ENCODE results near the gene STIP1.

The STIP1 gene

DNA sequence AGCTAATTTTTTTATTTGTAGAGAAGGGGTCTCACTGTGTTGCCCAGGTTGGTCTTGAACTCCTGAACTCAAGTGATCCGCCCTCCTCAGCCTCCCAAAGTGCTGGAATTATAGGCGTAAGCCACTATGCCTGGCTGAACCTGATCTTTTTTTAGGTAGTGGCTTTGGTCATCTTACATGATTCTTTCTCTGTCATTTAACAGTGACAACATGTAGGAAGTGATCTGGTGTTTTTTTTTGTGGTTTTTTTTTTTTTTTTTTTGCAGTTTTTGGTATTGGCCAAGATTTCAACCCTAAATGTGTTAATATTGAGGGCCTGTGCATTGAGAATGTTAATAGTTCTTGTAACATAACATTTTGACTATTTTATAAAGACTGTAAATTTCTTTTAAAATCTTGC is 12.5 kb downstream of the STIP1 start:
- no peak for DNase-seq (ENCODE audit: low read depth)

DNA sequence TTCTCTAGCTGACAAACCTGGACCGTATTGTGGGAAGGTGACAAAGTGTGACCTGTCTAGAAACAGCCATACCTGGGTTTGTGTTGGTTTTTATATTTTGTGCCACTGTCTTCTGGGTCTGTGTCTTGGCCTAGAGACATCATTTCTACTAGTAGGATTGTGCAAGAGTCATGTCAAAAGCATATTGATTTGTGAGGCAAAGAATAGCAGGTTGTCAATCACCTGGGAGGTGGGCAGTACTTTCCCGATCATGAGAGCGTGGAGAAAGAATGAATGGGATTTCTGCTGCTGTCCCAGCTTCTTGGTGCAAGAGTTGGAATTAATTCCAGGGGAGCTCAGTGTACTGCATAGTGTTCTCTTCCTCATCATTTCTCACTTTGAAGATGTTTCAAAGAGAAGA is 15.6 kb downstream of the STIP1 start:
- DNase-seq (ENCODE audit: low read depth), result no peak

DNA sequence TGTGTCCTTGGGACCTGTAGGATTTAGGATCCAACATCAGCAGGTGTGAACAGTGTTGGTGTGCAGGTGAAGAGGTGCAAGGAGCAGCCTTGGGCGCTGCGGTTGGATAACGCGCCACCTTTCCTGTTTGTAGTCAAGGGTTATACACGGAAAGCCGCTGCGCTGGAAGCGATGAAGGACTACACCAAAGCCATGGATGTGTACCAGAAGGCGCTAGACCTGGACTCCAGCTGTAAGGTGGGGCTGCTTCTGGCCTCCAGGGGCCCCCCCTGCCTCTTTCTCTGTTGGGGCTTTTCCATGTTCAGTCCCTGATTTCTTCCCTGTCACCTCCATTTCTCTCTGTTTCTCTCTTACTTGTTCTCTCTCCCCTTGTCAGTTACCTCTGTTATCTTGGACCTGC is 17.0 kb downstream of the STIP1 start:
- no peak for DNase-seq (ENCODE audit: low read depth)

DNA sequence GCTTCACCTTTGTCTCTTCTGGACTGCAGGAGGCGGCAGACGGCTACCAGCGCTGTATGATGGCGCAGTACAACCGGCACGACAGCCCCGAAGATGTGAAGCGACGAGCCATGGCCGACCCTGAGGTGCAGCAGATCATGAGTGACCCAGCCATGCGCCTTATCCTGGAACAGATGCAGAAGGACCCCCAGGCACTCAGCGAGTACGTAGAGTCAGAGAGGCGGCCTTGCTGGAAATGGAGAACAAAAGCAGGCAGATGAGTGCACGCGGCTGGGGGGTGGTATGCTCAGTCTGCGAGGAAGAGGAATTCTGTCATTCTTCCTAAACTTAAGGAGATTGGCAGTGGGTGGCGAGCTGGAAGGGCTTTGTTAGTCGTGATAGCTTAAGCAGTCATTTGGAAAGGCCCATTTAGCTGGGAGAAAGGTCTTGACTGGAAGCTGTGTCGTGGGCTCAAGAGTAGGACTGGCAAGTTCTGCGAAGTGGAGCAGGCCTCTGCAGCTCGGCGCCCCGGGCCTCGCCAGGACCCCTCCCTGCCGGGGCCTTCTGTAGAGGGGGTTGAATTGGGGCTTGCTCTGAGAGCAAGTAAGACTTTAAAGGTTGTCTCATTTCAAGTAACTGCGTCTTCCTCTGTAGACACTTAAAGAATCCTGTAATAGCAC is 17.6 kb downstream of the STIP1 start:
- no peak for DNase-seq (ENCODE audit: low read depth)

DNA sequence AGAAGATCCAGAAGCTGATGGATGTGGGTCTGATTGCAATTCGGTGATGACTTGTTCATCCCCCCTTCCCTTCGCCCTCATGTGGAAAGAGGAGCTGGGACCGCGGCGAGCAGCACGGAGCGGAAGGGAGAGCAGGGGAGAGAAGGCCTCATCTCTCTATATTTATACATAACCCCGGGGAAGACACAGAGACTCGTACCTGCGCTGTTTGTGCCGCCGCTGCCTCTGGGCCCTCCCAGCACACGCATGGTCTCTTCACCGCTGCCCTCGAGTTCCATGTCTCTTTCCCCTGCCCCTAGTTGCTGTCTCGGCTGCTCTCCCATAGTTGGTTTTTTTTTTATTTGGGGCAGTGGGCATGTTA is 18.1 kb downstream of the STIP1 start:
- no peak for DNase-seq (ENCODE audit: low read depth)

DNA sequence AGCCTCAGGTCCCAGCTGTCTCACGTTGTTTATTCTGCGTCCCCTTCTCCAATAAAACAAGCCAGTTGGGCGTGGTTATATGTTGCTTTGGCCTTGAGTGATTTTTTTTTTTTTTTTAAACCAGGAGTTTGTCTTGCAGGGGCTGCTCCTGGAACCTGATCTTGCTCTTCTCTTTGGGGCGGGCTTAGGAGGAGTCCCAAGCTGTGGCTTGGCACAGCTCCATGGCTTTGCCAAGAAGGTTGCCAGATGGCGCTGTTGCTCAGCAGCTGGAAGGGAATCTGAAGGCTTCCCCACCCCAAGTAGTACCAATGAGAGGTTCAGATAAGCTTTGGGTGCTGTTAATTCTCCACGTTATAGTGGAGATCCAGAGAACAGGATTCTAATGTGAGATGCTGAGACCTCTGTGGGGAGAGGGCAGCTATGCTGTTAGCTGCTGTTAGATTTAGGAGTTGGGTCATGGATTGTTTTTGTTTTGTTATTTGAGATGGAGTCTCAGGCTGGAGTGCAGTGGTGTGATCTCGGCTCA is 18.6 kb downstream of the STIP1 start:
- DNase-seq (ENCODE audit: low read depth), result peak; percentile 91

DNA sequence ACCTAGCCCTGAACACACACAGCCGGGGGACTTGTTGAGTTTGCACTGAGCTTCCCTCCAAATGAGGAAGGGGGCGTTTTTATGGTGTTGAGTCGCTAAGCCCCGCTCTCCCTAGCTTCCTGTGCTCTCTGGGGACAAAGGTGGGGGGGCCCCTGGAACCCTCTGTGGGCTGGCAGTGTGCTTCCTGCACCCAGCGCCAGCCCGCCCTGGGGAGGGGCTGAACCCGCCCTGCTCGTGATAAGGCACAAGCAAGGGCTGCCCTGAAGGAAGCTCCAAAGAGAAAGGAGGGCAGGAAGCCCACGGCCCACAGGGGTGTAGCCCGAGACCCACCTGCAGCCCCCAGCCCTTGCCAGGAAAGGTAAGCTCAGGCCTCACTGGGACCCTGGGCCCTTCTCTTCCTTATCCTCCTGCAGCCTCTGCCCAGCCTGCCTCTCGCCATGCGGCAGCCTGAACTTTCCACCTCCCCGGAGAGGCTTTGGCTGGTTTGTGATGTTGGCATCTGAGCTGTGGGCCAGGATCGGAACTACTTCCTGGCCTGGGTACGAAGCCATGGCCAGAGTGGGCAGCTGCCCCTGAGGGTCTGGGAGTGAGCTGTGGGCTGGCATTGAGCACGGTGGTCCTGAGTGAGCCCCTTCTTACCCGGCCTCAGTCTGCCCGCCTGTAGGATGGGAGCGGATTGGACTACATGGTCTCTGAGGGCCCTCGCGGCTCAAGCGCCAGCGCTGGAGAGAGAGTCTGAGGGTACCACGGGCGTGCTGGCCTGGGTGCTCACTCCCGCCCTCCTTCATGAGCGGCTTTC is 20.7 kb downstream of the STIP1 start, which contains the start of gene FERMT3:
Gene FERMT3, plus strand, starts transcription at position 265 of the 799 bp plus-strand sequence. CDS start 644 bp downstream, outside the sequence.
- DNase-seq (ENCODE audit: low read depth), result no peak

DNA sequence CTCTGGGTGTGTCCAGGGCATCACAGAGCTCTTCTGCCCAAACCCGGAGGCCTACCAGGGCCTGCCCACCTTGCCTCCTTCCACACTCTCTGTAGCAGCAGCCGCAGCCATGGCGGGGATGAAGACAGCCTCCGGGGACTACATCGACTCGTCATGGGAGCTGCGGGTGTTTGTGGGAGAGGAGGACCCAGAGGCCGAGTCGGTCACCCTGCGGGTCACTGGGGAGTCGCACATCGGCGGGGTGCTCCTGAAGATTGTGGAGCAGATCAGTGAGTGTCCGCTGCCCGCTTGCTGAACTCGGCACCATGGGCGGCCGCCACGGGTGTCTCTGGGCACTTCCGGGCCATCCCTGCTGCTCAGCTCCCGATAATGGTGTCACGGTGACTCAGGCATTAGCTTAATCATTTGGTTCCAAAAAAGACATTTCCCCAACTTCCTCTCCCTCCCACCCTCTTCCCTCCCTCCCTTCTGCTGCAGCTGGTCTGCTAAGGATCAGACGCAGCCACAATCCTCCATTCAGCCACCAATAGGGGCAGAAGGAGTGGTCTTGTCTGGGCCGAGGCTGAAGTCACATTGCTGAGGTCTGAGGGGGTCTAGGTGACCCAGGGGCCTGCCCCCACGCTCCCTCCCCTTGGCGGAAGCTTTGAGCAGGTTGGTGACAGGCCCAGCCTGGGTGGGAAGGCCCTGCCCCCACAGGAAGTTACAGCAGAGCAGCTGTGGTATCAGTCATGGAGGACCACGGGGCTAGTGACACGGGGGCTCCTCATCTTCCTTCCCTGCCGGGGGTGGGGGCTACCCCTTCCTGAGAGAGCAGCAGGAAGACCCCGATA is 21.5 kb downstream of the STIP1 start:
- DNase-seq (ENCODE audit: low read depth), result peak; percentile 72

DNA sequence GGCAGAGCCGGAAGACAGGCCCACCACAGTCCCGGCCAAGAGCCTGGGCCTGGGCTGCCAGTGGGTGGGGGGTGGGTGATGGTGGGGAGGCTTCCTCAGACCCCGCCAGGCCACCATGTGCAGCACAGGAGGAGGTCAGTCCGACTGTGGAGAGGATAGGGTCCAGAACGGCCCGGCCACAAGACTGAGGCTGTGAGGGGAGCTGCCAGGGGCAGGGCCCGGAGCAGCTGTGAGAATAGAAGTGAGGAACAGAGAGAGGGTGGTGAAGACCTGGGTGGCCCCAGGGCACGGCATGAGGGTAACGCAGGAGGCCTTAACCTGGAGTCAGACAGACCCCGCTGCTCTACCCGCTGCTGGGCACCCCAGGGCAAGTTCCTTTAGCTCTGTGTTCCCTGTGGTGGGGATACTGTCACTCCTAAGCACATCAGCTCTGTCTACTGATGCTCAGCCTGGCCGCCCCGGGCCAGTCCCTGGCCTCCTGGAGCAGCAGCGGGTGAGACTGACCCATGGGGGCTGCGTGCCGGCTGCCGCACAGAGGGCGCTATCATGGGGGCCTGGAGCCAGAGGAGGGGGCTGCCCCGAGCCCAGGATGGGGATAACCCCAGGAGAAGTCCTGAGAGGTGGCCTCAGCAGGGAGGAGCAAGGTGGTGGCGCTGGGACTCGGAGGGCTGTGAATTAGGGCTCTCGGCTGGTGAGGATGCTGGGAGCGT is 22.3 kb downstream of the STIP1 start:
- DNase-seq (ENCODE audit: low read depth), result no peak

DNA sequence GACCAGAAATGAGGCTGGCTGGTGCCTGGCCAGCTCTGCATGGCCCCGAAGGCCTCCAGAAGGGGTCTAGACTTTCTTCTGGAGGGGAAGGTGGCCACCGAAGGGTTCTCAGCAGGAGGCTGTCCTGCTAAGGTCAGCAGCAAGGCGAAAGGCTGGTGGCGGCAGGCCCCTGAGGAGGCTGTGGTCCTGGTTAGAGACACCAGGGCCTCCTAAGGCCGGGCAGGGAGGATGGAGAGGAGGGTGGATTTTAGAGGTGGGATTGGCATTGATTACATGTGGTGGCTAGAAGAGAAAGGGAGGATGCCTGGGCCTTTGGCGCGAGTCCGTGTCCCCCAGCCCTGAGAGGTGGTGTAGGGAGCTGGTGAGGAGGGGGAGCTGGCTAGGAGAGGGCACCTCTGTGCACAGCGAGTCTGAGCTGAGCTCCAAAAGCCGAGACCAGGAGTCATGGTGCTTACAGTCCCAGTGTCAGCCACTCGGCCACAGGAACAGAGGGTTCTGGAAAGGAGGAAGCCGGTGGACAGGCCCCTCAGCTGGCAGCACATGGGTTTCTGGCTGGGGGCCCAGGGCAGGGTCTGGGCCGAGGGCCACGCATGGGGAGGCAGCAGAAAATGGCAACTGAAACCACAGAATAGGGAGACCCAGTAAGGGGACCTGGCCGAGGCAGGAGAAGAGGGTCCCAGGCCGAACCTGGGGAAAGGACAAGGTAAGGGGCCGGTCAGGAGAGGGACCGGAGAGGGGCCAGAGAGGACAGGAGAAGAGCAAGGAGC is 23.0 kb downstream of the STIP1 start:
- DNase-seq (ENCODE audit: low read depth), result no peak

DNA sequence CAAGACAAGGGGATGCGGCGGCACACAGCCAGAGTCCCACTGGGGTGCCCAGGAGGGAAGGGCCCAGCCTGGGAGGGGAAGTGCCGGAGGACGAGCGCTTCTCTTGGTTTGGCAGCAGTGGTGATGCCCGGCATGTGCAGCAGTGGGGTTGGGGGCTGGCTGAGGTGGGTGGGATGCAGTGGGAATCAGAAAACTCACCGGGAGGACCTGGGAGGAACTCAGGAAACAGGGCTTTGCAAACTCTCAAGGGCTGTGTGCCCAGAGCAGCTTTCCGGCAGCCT is 23.5 kb downstream of the STIP1 start:
- DNase-seq (ENCODE audit: low read depth), result no peak

DNA sequence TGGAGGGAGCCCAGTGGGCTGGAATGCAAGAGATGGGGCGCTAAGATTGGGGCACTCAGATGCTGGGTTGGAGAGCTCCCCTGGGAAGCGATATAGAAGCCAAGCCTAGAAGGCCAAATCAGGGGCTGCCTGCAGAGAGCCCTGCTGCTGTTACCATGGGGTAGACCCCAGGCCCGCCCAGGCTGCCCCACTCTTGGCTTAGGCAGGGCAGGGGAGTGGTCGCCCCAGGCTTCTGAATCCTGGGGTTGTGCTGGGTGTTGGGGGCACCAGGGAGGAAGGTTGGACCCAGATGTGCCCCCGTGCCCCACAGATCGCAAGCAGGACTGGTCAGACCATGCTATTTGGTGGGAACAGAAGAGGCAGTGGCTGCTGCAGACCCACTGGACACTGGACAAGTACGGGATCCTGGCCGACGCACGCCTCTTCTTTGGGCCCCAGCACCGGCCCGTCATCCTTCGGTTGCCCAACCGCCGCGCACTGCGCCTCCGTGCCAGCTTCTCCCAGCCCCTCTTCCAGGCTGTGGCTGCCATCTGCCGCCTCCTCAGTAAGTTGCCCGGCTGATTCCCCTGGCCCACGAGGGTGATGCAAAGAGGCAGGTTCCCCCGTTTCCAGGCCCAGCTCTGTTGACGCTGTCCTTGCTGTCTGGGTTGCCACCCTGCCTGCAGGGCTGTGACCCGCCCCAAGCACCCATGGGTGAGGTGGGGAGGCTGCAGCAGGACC is 24.5 kb downstream of the STIP1 start:
- DNase-seq (ENCODE audit: low read depth), result no peak

DNA sequence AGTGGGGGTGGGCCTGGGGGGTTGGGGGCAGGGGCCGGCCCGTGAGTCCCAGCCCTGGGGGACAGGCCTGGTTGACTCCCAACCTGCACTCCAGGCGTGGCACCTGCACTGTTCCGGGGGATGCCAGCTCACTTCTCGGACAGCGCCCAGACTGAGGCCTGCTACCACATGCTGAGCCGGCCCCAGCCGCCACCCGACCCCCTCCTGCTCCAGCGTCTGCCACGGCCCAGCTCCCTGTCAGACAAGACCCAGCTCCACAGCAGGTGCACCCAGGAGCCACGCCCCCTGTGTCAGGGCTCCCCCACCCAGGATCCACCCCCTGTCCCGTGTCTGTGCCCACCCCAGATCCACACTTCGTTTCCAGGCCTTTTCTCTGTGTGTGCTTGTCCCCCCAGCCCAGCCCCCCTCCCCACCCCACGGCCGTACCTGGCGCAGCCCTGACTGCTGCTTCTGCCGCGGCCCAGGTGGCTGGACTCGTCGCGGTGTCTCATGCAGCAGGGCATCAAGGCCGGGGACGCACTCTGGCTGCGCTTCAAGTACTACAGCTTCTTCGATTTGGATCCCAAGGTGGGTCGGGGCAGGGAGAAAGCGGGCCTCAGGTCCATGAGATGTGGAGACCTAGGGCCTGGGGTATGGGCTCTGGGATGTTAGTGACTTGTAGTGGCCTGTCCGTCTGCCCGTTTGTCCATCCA is 25.4 kb downstream of the STIP1 start:
- DNase-seq (ENCODE audit: low read depth), result no peak

DNA sequence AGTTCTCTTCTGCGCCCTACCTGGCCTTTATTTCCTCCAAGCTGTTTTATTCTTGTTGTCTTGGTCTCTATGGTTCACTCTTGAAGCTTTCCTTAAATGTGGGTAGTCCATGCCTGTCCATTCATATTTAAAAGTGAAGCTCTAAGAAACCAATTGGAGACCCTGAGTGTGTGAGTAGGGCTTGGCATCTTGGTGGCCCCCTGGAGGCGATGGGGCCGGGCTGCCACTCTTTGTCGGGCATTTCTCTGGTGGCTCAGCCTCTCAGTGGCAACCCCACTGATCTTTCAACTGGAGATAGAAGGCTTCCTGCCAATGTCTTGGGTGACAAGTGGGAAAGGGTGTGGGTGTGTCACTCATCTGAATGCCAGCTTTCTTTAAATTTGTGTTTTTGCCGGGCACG is 30.9 kb downstream of the STIP1 start:
- no peak for DNase-seq (ENCODE audit: low read depth)

DNA sequence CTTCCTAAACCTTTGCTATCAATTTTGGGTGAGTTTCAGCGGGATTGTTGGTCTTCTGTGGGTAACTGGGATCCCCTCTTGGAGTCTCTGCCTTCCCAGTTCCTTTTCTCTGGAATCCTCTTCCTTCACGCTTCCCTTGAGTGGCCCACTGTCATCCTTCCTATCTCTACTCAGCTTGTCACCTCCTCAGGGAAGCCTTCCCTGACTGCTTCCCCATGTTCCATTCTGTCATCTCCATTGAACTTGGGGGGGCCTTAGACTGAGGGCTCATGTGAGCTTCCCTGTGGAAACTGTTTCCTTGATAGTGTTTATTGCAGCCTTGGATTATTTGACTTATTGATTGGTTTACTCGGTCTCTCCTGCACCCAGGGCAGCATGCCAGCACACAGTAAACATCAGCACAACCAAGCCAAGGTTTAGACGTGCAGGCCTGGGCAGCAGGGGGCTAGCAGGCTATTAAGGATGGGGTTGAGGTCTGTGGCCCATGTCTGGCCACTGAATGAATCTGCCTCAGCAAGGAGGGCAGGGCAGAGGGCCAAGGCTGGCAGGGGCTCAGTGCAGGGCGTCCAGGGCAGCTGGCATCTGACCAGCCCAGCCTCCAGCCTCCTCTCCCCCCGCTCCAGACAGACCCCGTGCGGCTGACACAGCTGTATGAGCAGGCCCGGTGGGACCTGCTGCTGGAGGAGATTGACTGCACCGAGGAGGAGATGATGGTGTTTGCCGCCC is 32.8 kb downstream of the STIP1 start:
- no peak for DNase-seq (ENCODE audit: low read depth)

DNA sequence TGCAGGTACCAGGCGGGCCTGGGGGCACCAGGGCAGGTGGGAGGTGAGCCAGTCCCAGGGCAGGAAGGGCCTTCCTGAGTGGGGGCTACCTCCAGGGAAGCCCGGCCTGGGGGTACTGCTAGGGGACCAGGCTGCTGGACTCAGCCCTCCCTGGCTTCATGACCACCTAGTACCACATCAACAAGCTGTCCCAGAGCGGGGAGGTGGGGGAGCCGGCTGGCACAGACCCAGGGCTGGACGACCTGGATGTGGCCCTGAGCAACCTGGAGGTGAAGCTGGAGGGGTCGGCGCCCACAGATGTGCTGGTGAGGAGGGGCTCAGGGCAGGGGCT is 33.3 kb downstream of the STIP1 start:
- DNase-seq (ENCODE audit: low read depth), result no peak

DNA sequence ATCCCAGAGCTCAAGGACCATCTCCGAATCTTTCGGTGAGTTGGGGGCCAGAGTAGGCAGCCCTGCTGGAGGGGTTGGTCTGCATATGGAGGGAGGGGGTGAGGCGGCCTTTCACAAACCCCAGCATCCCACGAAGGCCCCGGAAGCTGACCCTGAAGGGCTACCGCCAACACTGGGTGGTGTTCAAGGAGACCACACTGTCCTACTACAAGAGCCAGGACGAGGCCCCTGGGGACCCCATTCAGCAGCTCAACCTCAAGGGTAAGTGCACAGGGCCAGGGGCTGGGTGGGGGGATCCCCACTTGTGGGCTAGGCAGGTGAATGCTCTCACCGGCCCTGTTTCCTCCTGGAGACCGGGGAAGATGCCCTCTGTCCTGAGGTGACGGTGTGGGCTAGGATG is 33.8 kb downstream of the STIP1 start:
- no peak for DNase-seq (ENCODE audit: low read depth)

DNA sequence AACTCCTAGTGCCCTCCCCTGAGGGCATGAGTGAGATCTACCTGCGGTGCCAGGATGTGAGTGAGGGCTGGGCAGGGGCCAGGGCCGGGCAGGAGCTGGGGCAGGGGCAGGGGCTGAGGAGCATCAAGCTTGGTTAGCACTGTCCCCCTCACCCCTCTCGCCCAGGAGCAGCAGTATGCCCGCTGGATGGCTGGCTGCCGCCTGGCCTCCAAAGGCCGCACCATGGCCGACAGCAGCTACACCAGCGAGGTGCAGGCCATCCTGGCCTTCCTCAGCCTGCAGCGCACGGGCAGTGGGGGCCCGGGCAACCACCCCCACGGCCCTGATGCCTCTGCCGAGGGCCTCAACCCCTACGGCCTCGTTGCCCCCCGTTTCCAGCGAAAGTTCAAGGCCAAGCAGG is 34.3 kb downstream of the STIP1 start:
- DNase-seq (ENCODE audit: low read depth), result no peak

DNA sequence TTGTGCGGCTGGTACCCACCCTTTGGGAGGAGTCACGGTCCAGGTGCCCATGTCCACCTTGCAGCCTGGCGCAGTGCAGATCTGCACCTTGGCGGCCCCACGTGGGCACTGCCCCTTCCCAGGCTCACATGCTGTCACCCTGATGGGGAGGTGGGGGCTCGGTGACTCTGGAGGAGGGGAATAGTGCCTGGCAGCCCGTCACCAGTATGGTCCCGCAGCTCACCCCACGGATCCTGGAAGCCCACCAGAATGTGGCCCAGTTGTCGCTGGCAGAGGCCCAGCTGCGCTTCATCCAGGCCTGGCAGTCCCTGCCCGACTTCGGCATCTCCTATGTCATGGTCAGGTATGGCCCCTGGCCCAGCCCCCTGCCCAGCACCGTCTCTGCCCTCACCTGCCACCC is 34.8 kb downstream of the STIP1 start:
- no peak for DNase-seq (ENCODE audit: low read depth)

DNA sequence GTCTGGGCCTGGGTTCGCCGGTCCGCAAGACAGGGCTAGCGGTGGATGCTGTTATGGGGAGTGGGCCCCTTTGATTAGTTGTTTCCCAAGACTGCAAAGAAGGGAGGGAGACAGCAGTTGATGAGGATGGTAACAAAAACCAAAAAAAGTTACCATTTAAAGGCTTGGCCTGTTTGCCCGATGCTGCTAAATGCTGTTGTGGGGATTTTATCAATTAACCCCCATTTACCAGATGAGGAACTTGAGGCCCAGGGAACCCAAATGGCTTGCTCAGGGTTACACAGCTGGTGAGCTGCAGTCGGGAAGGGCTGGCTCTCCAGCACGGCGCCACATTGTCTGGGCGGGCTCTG is 36.7 kb downstream of the STIP1 start:
- no peak for DNase-seq (ENCODE audit: low read depth)
